ENCODE results near the gene ADRB1.

DNA sequence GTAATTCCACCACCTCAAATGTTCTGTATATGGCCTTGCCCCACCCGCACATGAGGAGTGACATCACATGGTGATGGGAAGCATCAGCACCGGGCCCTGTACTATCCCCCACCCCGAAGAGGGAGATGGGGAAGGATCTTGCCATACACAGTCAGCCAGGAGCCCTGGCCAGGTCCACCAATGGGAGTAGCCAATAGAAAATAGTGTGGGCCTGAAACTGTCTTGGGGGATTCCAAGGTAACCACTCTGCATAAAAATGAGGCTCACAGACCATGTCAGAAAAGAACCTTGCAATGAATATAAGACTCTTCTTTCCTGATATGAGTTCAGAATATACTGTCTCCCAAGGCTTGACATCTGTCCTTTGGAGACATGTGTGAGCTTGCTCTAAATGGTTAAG lies 51.1 kb downstream of the ADRB1 start:
- TF ChIP-seq YY1 (IDR thresholded peaks at IDR 0.05; ENCODE audit: insufficient read depth, insufficient read length), result no peak
- no peak for TF ChIP-seq ZNF274 (IDR thresholded peaks at IDR 0.05; ENCODE audit: low read depth, low read length)
- TF ChIP-seq SUZ12 (IDR thresholded peaks at IDR 0.05; ENCODE audit: extremely low read depth, insufficient read depth, insufficient read length), result no peak

Measured in NT2/D1 (cell line).